CD14-positive monocyte (primary cell): Measurements from ENCODE around the gene ATPAF1. TPM values are rescaled to one million over a fixed set of nuclear protein-coding genes. Genes with fewer than 3 reads are reported as not detected.

Experiments used
- DNase-seq, 3 donors: peaks; one replicate each; pipeline ENCODE4 v3.0.0-alpha.2; 2011 to 2022
- H2AFZ ChIP-seq: 2 replicates; pipeline ENCODE4 v1.6.0; 2012; ENCODE audit warnings: mild to moderate bottlenecking, low read depth, low read length, inconsistent platforms; ENCODE audit not compliant: insufficient read depth, poor library complexity, severe bottlenecking
- H3K27ac ChIP-seq, 2 donors: 1 replicate in 1 of 2; 2 replicates in 1 of 2; pipeline ENCODE4 v1.5.1; 2012 to 2013; ENCODE audit warnings: low read length in 2 of 2, control low read depth in 1 of 2, inconsistent platforms in 1 of 2, low read depth in 1 of 2, mild to moderate bottlenecking in 1 of 2
- H3K27me3 ChIP-seq, 2 donors: one replicate each; pipeline versions ENCODE4 v1.6.0 to v1.6.1; 2011 to 2013; ENCODE audit warnings: low read length in 2 of 2; ENCODE audit not compliant: control insufficient read depth in 2 of 2, insufficient read depth in 2 of 2
- H3K36me3 ChIP-seq, 2 donors: replicated peaks in 1 of 2; 1 replicate in 1 of 2; 2 replicates in 1 of 2; pipeline versions ENCODE4 v1.5.1 to v1.6.1; 2012 to 2013; ENCODE audit warnings: low read length in 2 of 2, control low read depth in 1 of 2, inconsistent platforms in 1 of 2, mild to moderate bottlenecking in 1 of 2; ENCODE audit not compliant: insufficient read depth in 2 of 2, control insufficient read depth in 1 of 2
- H3K4me1 ChIP-seq, 2 donors: 1 replicate in 1 of 2; 2 replicates in 1 of 2; pipeline versions ENCODE4 v1.5.1 to v1.6.1; 2012 to 2013; ENCODE audit warnings: low read length in 2 of 2, control low read depth in 1 of 2, inconsistent platforms in 1 of 2, mild to moderate bottlenecking in 1 of 2, moderate library complexity in 1 of 2; ENCODE audit not compliant: insufficient read depth in 2 of 2, control insufficient read depth in 1 of 2
- H3K4me2 ChIP-seq: replicated peaks from 2 replicates; pipeline ENCODE3; 2012; ENCODE audit warnings: low read length, moderate library complexity, mild to moderate bottlenecking; ENCODE audit not compliant: poor library complexity, severe bottlenecking; ENCODE audit errors: extremely low read depth
- H3K4me3 ChIP-seq, 3 experiments: fragments of 200-600 bp in 1 of 3; sonication (generic) in 1 of 3; replicated peaks in 1 of 3; 1 replicate in 2 of 3; 2 replicates in 1 of 3; pipeline ENCODE4 v1.5.1; 2011 to 2013; ENCODE audit warnings: low read length in 3 of 3, mild to moderate bottlenecking in 3 of 3, control low read depth in 2 of 3, low read depth in 2 of 3, inconsistent platforms in 1 of 3, moderate library complexity in 1 of 3
- H3K79me2 ChIP-seq: 2 replicates; pipeline ENCODE4 v1.6.0; 2012; ENCODE audit warnings: mild to moderate bottlenecking, control low read depth, inconsistent platforms, low read length, moderate library complexity; ENCODE audit not compliant: insufficient read depth
- H3K9ac ChIP-seq: 2 replicates; pipeline ENCODE4 v1.6.0; 2017; ENCODE audit warnings: low read length, mild to moderate bottlenecking; ENCODE audit not compliant: insufficient read depth, poor library complexity, severe bottlenecking
- H3K9me3 ChIP-seq, 2 donors: replicated peaks in 1 of 2; 1 replicate in 1 of 2; 2 replicates in 1 of 2; pipeline versions ENCODE4 v1.5.1 to v1.6.1; 2012 to 2013; ENCODE audit warnings: low read length in 2 of 2, control low read depth in 1 of 2; ENCODE audit not compliant: control insufficient read depth in 1 of 2, insufficient read depth in 1 of 2
- H4K20me1 ChIP-seq: 2 replicates; pipeline ENCODE4 v1.6.0; 2012; ENCODE audit warnings: mild to moderate bottlenecking, low read length, control low read depth, moderate library complexity; ENCODE audit not compliant: insufficient read depth
- H3K27ac Mint-ChIP-seq, 7 donors: one replicate each; pipeline ENCODE4 v1.8.0; 2020; ENCODE audit warnings: mild to moderate bottlenecking in 7 of 7, mixed read lengths in 7 of 7, moderate library complexity in 6 of 7, inconsistent platforms in 2 of 7
- H3K27me3 Mint-ChIP-seq, 3 donors: one replicate each; pipeline ENCODE4 v1.8.0; 2021 to 2022; ENCODE audit warnings: low read depth in 3 of 3, mild to moderate bottlenecking in 3 of 3, mixed read lengths in 3 of 3, moderate library complexity in 3 of 3, inconsistent platforms in 1 of 3
- H3K36me3 Mint-ChIP-seq, 2 donors: one replicate each; pipeline ENCODE4 v1.8.0; 2020; ENCODE audit warnings: mixed read lengths in 2 of 2, inconsistent platforms in 1 of 2, mild to moderate bottlenecking in 1 of 2
- H3K4me1 Mint-ChIP-seq: one replicate; pipeline ENCODE4 v1.8.0; 2020; ENCODE audit warnings: mild to moderate bottlenecking, mixed read lengths
- H3K4me3 Mint-ChIP-seq, 2 donors: one replicate each; pipeline ENCODE4 v1.8.0; 2020; ENCODE audit warnings: mild to moderate bottlenecking in 2 of 2, mixed read lengths in 2 of 2, moderate library complexity in 1 of 2
- H3K9me3 Mint-ChIP-seq, 7 donors: one replicate each; pipeline ENCODE4 v1.8.0; 2020 to 2022; ENCODE audit warnings: mixed read lengths in 7 of 7, mild to moderate bottlenecking in 6 of 7, moderate library complexity in 6 of 7, inconsistent platforms in 2 of 7
- CTCF ChIP-seq: fragments of 200-600 bp; IDR thresholded peaks from one replicate; pipeline ENCODE4 v1.8.0; 2022; ENCODE audit warnings: antibody characterized with exemption, mild to moderate bottlenecking
- WGBS: methylation state at CpG from one replicate; pipeline ENCODE4 v1.1.5; 2013; ENCODE audit warnings: missing lambda C conversion rate; ENCODE audit not compliant: insufficient coverage; 5-methylcytosine and 5-hydroxymethylcytosine counted together
- intact Hi-C, 2 donors: fragments of 100-400 bp; cut with micrococcal nuclease; formaldehyde crosslinking; loops; one replicate each; pipeline versions ENCODE4 v1.15.0 to v1.15.1; 2023
- polyA plus RNA-seq, 3 donors: library from polyadenylated mRNA; depleted of rRNA in 1 of 3; unstranded in 2 of 3; stranded (reverse) in 1 of 3; fragments of 300-500 nt in 2 of 3; fragments of >200 nt in 1 of 3; fragmentation: Illumina TruSeq in 2 of 3; gene quantifications; 1 replicate in 2 of 3; 2 replicates in 1 of 3; pipeline ENCODE4 v1.2.3, GENCODE V29; 2012 to 2021

ATPAF1 gene
- polyA plus RNA-seq, 3 donors: 16.9 to 45.4 (median 33.4) TPM

GRCh38 chr1:46616277-46617107 lies 51.7 kb downstream of the ATPAF1 start, which contains the start of gene MOB3C:
Gene MOB3C (minus strand): TSS chr1:46616811. CDS start chr1:46613321, 3,490 bp downstream.
- peaks cover 0 to 7% (median 3%) of the 10 kb centered on the region in 3 donors for H3K27me3 Mint-ChIP-seq
- no peaks in the 10 kb centered on the region for H3K9me3 Mint-ChIP-seq
- Histone ChIP-seq H3K27me3 (no peaks in the 10 kb centered on the region), H3K4me1 (peaks cover 51 to 61% of the 10 kb centered on the region in 2 donors), H3K9ac (peak within 1 kb of the TSS; percentile 79), H2AFZ (peak within 1 kb of the TSS; percentile 88), H3K79me2 (peaks cover 51% of the 10 kb centered on the region), H3K4me3 (peak within 1 kb of the TSS; percentile 76 to 86 (median 82)), H3K27ac (peak within 1 kb of the TSS; percentile 54 to 80), H4K20me1 (peaks cover 40% of the 10 kb centered on the region), H3K36me3 (peaks cover 4 to 13% of the 10 kb centered on the region in 2 donors), H3K4me2 (peak within 1 kb of the TSS; percentile 74), H3K9me3 (no peaks in the 10 kb centered on the region)
- no peak for TF ChIP-seq CTCF
- peak within 1 kb of the TSS; percentile 80 to 94 (median 88) for H3K27ac Mint-ChIP-seq
- intact Hi-C loops: loop anchor here (5.0 to 10.0 kb wide), 2 partner anchors 34 to 98 kb away; partner anchors contain the start of gene EFCAB14 (in 1 of the 2)
- peaks cover 9 to 17% of the 10 kb centered on the region in 2 donors for H3K36me3 Mint-ChIP-seq
- peaks cover 65% of the 10 kb centered on the region for H3K4me1 Mint-ChIP-seq
- peak within 1 kb of the TSS; percentile 94 for H3K4me3 Mint-ChIP-seq
- peak; percentile 28 to 72 (median 35) for DNase-seq
- under 1% methylated on average over 48 of the region's 62 CpGs for WGBS

GRCh38 chr1:46615735-46616134 lies 52.4 kb downstream of the ATPAF1 start:
- H3K4me3 Mint-ChIP-seq: peak overlapping the region; percentile 94
- Histone ChIP-seq H3K4me3 (peak overlapping the region; percentile 76 to 86 (median 82)), H4K20me1 (peaks cover 48% of the 10 kb centered on the region), H3K9me3 (no peaks in the 10 kb centered on the region), H3K27ac (peak overlapping the region; percentile 54 to 80), H2AFZ (peak overlapping the region; percentile 88), H3K4me1 (peaks cover 52 to 65% of the 10 kb centered on the region in 2 donors), H3K4me2 (peak overlapping the region; percentile 74), H3K9ac (peak overlapping the region; percentile 79), H3K36me3 (peaks cover 4 to 21% of the 10 kb centered on the region in 2 donors), H3K27me3 (no peaks in the 10 kb centered on the region), H3K79me2 (peaks cover 53% of the 10 kb centered on the region)
- peaks cover 17 to 25% of the 10 kb centered on the region in 2 donors for H3K36me3 Mint-ChIP-seq
- H3K27ac Mint-ChIP-seq: peak overlapping the region in 6 of 7 donors; percentile 80 to 91 (median 88)
- 89% methylated on average over 2 of the region's 3 CpGs for WGBS
- no peak for TF ChIP-seq CTCF
- H3K9me3 Mint-ChIP-seq: peaks cover 0 to 1% (median 0%) of the 10 kb centered on the region in 7 donors
- peaks cover 72% of the 10 kb centered on the region for H3K4me1 Mint-ChIP-seq
- DNase-seq: no peak
- intact Hi-C loops: loop anchor here (5.0 to 10.0 kb wide), 2 partner anchors 33 to 99 kb away; partner anchors contain the start of gene EFCAB14 (in 1 of the 2)
- H3K27me3 Mint-ChIP-seq: peaks cover 0 to 4% (median 3%) of the 10 kb centered on the region in 3 donors
